HG03460 (cell line): ENCODE data around the gene SAFB2.
"Not testable (repeated sequence)": the region's sequence is repeated elsewhere in the genome, so short reads cannot be mapped to it uniquely, and the experiment has no call there.

Experiments
- ATAC-seq: cut with Tn5 transposase; IDR thresholded peaks from one replicate; pipeline ENCODE4 v1.9.1; 2021; ENCODE audit not compliant: unreplicated experiment

The SAFB2 gene

DNA sequence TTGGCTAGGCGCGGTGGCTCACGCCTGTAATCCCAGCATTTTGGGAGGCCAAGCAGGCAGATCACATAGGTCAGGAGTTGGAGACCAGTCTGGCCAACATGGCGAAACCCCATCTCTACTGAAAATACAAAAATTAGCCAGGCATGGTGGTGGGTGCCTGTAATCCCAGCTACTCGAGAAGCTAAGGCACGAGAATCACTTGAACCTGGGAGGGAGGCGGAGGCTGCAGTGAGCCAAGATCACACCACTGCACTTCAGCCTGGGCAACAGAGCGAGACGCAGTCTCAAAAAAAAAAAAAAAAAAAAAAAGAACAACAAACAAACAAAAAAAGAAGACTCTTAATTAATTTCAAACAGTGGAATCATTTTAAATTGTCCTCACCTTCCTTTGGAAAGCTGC lies 13.8 kb downstream of the SAFB2 start:
- ATAC-seq = not testable (repeated sequence)

DNA sequence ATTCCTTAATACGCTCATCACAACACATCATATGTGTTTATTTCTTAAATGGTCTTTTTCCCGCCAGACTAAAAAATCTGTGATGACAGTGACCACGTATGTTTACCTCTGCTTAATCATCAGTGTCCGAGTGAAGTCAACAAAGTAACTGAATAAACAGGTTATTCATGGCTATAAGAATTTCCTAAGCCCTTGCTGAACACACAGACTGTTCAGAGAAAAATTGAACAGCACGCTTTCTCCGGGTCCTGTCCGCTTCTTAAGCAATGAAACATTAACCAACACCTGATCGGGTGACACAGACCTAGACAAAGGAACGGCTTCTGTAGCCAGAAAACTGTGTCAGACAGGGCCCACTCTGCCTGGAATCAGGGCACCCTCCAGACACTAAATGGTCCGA lies 14.3 kb downstream of the SAFB2 start:
- no peak for ATAC-seq

DNA sequence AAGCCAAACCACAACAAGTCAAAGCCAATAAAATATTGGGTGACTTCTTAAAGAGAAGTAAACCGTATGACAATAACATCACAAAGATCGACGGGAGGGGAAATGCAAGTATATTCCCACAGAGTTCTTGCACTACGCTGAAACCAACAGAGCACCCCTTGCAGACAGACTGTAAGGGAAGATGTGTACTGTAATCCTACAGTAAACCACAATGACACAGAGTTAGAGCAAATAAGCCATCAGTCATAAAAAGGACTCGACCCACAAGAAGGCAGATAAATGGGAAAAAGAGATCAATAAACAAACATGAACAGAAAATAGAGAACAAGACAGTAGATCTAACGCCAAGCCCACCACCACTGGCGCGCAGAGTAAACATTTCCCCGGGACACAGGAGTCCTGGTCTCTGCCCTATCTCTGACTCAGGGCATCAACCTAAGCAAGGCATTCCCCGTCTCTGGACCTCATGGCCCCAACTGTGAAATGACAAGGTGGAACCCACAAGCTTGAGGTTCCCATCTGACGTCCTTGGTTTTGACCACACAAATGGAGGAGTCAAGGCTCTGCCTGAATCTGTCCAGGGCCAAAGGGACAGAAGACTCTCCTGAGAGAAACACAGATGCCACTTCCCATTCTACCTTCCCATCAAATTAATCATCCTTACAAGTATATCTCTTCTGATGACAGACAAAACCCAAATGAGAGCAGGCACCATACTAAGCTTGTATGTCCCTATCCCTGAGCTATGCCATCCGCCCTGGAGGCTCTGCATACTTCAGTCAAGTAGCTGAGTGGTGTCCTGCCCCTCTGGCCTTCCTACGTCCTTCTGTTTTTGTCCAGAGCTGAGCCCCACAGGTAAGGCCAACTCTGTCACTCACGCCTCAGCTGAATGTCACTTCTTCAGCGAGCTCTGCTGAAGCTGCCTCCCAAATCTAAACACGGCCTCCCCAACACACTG lies 15.0 kb downstream of the SAFB2 start:
- ATAC-seq = no peak

DNA sequence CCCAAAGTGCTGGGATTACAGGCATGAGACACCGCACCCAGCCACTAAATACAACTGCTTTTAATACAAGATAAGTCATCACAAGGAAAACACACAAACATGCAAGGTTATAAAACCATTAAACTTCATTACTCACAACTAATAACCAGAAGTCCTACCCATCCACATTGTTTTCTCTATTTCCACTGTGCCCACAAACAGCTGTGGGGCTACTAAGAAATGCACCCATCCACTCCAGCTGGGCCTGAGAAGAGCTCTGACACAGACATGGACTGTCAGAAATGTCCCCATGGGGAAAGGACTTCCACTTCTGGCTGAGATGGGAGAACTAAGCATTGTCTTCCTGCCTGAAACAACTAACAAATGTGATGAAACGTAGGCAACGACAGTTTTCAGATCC lies 17.2 kb downstream of the SAFB2 start:
- no peak for ATAC-seq

DNA sequence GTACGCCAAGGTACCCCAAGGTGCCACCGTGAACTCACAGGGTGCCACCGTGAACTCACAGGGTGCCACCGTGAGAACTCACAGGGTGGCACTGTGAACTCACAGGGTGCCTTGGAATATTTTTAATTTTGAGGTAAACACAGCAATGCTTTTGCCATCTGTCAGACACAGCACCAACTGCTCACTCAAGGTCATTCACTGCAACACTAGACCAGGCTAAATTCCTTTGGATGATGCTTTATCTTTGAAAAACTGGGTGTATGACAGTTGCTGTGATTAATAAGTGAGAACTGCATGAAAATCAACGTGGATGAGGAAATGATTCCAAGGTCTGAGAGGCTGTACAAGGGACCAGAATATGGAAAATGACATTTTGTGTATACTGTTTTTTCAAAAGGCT lies 18.9 kb downstream of the SAFB2 start:
- no peak for ATAC-seq

DNA sequence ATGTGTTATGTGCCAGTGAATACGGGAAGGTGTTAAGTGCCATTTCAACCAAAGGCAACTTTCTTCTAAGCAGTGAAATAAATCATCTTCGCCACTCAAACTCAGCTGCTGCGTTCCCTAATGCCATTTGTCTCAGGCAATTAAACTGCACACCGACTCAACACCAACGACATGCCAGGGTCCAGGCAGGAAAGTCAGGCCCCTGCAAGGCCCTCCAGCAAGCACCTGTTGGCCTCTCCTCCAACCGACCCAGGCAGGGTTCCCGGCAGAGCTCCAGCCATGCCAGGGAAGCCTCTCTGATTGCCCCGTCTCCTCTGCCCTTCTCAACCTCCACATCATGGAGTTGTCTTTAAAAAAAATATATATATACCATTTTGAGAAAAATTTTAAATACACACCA lies 21.8 kb downstream of the SAFB2 start:
- ATAC-seq = no peak

DNA sequence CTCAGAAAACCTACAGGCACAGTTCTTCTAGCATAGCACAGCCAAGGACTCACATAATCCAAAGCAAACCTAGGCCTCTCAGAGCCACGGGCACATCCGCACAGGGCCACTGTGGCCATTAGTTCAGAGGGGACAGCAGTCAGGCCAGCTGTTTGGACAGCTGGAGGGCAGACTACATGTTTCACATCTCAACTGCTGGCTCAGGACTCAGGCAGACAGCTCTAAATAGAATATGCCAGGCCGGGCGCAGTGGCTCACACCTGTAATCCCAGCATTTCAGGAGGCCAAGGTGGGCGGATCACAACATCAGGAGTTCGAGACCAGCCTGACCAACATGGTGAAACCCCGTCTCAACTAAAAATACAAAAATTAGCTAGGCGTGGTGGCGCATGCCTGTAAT lies 26.8 kb downstream of the SAFB2 start:
- no peak for ATAC-seq

DNA sequence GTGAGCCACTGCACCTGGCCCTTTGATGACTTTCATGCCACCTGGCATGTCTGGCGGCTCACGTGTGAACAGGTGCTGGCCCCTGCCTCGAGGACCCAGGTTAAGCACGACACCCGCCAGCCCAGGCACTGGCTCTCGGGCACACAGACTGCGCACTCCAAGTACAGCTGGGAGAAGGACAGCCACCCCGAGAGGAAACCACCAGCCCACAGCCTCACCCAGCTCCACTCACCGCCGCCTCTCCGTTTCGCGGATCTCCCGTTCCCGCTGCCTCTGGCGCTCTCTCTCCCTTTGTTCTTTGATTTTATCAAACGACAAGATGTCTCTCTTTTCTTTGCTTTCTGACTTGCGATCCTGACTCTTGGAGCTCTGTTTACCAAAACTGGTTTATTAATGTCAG lies 27.4 kb downstream of the SAFB2 start:
- no peak for ATAC-seq

DNA sequence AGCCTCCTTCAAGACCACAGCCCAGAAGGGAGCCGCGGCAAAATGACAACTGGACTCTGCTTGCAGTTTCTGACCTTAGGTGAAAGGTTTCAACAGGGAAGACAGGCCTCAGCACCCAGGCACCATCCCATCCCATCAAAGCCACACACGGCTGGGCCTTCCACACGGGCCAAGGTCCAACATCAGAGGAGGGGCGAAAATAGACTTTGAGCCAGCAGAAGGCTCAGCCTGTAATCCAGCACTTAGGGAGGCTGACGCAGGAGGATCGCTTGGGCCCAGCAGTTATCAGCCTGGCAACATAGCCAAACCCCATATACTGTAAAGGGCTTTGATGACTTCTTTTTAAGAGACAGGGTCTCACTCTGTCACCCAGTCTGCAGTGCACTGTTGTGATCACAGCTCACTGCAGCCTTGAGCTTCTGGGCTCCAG lies 28.0 kb downstream of the SAFB2 start:
- ATAC-seq = no peak

DNA sequence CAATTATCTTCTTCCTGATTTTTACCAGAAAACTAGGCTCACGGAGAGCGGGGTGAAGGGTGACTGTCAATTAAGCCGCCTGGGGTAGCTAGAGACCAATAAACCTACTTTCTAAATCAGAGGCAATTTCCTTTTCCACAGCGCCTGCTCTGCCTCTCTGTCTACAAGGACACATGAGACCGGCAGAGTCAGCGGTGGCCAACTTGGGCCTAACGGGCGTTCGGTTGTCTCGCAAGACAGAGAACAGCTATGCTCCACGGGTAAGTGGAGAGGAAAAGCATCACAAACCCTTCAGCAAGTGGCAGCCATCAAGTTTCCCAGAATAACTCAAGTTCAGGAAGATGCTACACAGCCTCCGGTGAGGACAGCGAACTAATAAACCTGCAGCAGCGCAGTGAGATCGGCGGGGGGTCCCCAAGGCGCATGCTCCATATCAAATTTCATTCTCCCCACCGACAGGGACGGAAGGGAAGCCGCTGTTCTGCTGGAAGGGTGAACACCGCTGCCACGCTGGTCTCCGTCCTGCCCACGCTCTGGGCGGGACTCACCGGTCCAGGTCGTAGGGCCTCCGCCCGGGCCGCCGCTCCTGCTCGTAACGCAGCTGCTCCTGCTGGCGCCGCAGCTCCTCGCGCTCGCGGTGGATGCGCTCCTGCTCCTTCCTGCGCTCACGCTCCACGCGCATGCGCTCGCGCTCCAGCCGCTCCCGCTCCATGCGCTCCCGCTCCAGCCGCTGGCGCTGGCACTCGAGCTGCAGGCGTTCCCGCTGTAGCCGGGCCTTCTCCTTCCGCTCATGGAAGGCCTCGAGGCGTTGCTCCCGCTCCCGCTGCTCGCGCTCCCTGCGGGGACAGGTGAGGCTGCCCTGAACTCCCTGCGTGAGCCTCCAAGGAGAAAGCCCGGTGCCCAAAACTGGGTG lies 29.0 kb downstream of the SAFB2 start:
- no peak for ATAC-seq

DNA sequence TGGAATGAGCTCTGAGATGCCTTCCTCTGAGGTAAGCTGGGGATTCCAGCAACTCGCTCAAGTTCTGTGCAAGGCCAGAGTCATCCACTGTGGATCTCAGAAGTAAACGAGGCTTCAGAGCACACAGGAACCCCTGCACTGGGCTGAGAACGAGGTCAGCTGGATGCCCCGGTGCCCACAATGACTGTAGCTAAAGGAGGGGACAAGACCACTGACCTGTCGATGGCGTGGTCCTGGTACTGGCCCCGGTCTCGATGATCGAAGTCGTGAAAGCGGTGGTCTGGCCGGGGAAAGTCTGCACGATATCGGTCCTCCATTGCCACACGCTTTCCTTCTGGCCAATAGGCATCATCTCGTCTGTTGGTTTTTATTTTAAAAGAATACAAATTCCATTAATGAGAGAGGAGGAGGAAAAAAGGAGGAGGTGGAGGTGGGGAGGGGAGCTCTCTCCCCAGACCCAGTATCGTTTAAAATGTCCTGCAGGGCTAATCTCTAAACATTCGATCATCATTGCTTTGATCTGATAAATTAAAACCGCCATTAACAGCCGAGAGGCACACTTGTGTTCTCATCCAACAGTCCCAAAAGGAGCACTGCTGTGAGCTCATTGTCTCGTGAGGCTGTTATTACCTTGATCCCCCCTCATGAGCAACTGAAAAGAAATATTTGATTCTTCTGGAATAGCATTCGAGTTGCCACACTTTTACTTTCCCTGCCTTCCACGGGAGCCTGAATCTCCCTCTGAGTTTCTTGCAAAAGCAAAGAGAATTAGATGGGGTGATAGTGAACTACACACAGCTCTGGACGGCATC lies 29.8 kb downstream of the SAFB2 start:
- ATAC-seq = no peak

DNA sequence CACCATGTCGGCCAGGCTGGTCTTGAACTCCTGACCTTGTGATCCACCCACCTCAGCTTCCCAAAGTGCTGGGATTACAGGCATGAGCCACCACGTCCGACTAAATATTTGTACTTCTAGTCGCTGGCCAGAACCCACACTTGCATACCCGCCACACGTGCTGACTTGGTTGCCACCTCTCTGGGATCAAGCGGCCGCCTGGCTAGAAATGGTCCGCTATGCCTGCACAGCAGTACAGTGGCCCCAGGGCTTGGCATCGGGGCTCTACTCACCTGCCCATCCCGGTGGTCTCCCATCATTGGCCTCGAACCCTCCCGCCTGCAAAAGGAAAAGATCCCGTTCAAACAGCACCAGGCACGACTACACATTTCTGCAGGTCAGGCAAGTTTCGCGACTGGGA lies 31.1 kb downstream of the SAFB2 start:
- ATAC-seq = no peak

DNA sequence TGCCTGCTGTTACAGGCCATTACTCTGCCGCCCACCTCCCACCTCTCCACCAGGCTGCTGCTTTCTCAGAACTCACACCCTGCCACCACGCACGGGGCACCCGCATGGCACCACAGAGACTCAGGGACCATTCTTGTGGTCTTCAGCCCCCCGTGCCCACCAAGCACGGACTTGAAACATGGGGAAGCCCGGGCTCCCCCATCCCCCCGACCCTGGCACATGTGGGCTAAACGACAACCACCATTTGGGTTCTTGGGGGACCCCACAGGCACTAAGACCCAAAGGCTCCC lies 31.8 kb downstream of the SAFB2 start:
- no peak for ATAC-seq

DNA sequence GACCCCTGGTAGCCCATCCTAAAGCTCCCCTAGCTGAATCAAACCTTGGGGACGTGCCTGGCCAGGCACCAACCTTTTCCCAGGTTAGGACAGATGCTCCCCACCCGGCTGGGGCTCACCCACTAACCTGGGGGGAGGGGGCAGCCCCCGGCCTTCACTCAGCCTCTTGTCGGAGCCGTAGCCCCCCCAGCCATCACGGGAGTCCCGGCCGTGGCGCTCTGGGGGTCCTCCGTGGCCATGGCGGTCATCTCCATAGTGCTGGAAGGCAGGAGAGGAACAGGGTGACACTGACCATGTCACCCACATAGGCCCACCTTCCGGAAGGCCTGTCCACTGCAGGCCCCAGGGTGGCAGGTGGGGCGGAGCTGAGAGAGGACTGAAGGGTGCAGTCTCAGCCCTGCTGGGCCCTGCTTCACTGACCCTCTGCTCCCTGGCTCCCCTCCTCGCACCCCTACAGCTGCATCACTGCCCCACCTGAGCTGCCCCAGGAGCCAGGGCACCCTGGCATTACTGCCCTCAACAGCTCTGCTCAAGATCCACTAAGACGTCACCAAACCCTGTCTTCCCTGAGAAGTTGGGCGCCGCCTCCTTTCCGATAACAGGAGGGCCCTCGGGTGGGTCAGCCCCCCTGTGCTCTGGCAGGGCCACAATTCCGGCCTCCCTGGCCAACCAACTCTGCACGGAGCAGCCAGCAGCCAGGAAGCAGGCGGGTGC lies 32.3 kb downstream of the SAFB2 start:
- ATAC-seq = no peak

DNA sequence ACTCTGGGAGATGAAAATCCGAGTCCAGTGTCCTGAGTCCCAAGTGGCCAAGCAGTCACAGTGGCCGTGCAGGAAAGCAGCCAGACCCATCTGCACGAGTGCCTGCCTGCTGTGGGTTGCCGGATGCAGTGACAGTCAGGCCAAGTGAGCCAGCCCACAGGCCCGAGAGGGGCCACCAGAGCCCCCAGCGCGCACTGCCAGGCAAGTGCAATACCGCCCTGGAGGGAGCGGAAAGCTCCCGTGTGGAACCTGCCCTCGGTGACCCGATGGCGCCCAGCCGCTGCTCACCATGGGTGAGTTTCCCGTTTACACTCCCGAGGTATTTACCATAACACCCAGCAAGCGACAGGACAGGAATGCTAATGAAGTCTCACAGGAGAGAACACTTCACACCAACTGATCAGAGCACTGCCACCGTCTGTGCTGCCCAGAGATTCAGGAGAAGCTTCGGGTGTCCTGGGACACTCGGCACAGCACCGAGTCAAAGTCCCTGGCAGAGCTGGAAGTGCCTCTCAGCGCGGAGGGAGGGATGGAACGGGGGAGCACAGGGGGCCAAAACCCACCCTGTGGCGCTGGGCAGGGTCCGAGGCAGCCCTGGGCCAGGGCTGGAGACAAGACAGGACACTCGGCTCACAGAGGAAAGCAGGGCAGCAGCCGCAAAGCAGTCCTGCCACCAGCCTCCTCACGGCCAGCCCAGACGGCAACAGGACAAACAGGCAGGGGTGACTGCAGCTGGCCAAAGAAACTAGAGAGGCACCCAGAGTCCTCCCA lies 33.5 kb downstream of the SAFB2 start:
- ATAC-seq = no peak

DNA sequence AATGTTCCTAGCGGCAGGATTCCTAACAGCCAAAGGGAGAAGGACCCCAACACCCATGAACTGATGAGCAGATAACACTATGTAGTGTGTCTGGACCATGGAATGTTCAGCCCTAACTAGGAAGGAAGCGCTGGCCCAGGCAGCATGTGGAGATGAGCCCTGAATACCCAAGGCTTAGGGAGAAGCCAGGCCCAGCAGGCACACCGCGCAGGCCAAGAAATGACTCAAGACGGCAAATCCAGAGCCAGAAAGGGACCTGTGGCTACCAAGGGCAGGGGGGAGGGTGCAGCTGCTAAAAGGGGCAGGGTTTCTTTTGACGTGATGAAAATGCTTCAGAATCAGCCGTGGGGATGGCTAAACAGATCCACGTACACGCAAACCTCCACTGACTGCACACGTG lies 34.1 kb downstream of the SAFB2 start:
- ATAC-seq = no peak

DNA sequence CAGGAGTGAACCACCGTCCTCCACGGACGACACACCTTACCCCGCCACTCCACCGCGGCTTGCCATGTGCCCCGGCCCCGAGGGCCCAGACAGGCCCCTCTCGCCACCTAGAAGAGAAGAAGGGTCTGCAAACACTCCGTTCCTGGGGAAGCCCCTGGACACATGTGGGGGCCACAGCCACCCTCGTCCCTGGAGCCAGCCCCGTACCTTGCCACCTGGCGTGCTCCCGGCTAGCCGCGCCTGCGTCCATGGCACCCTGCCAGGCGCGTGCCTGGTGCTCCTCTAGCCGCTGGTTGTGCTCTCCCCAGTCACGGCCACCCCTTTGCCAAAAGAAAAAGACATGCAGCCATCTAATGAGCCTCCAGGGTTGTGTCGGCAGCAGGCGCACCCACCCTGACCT lies 34.9 kb downstream of the SAFB2 start:
- ATAC-seq = no peak

DNA sequence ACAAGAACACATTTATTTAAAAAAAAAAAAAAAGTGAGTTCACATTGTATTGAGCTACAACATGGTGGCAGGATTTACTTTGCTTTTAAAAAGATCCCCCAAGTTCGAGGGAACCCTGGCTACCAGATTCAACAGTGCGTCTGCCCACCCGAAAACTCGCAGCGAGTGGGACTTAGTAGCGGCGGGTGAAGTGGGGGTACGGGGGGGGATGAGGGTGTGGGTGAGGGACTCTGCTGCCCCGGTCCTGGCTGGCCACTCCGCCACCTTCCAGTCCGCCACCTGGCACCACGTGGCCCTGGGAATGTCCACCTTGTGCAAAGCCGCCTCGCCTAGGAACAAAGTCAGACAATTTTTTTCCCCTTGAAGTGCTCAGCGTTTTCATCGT lies 35.5 kb downstream of the SAFB2 start:
- no peak for ATAC-seq

DNA sequence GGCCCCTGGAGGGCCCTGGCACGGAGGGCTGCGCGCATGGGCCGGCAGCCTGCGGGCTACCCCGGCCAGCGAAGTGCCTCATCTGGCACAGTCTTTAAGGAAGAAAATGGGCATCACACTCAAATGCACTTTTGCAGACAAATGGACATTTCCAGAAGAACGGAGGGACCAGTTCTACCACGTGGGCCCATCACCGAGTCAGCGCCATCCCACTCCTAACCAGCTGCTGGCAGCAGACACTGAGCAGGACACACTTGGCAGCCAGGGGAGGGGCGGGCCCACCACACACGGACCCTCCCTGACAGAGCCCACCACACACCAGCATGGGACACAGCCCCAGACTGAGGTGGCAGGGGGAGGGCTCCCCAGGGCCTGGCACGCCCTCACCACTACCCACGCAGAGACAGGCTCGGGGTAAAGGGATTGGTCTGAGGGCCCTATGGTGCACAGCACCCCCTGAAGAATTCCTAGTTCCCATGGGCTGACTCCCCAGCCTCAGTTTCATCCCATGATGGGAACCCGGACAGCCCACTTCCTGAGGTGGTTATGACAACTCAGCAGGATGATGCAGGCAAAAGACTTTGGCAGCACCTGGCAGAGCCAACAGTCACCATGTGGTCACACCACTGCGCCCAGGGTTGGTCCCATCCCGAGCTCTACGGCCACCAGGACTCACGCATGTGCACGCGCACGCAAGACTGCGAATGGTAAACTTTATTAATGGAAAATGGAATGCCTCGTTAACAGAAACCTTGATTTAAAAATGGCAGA lies 36.1 kb downstream of the SAFB2 start:
- no peak for ATAC-seq
